ENCODE results near the gene EOLA1.
"Not testable (repeated sequence)": the region's sequence is repeated elsewhere in the genome, so short reads cannot be mapped to it uniquely, and the experiment has no call there.

The EOLA1 gene

GRCh38 chrX:149595214-149595613 lies 54.4 kb downstream of the EOLA1 start, which contains the start of gene HSFX2:
Gene HSFX2, minus strand, starts transcription at chrX:149595314. Its CDS starts 614 bp downstream, at chrX:149594700.
- DNase-seq (ENCODE audit: low read depth in 2 of 3, low spot score in 1 of 3), result not testable (repeated sequence)

- DNase-seq (ENCODE audit: low read depth in 2 of 3, low spot score in 1 of 3), result not testable (repeated sequence)
Measured at GRCh38 chrX:149595943-149596342, 55.1 kb downstream of the EOLA1 start.

All from stimulated activated CD4-positive, alpha-beta T cell treated with anti-CD3 and anti-CD28 coated beads, Interleukin-12 subunit alpha, Interleukin-12 subunit beta, amount 100 ng/mL, for 48 hours (primary cell).